Measurements from ENCODE around the gene CDK16.
A peak's percentile ranks its signal among the peaks of the same experiment; 100 is the strongest.

The CDK16 gene

DNA sequence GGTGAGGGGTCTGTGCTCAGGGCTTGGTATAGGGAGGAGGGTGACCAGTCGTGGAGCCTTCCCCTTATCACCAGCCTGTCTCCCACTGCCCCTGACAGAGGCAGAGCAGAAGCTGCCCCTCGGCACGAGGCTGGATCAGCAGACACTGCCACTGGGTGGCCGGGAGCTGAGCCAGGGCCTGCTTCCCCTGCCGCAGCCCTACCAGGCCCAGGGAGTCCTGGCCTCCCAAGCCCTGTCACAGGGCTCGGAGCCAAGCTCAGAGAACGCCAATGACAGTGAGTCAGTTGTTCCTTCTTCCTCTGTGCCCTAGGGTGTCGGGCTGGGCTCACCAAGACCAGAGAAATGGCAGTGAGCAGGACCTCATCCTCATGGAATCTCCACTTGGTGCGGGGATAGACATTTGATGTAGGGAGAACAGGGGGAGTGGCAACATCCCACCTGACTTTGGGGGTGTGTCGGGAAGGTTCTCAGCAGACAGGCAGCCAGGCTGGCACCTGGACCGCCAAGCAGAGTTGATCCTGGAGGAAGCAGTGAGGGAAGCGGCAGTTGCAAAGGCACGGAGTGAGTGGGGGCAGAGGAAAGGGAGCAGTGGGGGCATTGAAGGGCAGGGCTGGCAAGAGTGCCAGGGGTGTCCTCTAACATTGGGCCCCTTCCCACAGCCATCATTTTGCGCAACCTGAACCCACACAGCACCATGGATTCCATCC is 39.1 kb upstream of the CDK16 start:
- ATAC-seq (no peak), DNase-seq (ENCODE audit: low spot score in 2 of 2) (no peak)
- Mint-ChIP-seq H3K27ac (peak overlapping the region; percentile 32), H3K4me1 (peaks cover 14% of the 10 kb centered on the region), H3K36me3 (peaks cover 72% of the 10 kb centered on the region), H3K4me3 (no peak overlapping the region), H3K9me3 (no peaks in the 10 kb centered on the region)

DNA sequence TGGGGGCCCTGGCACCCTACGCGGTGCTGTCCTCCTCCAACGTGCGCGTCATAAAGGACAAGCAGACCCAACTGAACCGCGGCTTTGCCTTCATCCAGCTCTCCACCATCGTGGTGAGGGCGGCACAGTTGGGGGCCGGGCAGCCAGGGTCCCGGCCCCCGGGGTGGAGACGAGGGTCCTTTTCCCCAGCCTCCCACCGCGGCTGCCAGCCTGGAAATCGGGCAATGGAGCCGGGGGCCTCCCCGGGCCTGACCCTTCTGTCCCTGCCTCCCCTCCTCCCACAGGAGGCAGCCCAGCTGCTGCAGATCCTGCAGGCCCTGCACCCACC is 38.6 kb upstream of the CDK16 start:
- H3K9me3 Mint-ChIP-seq, result no peaks in the 10 kb centered on the region
- DNase-seq (ENCODE audit: low spot score in 2 of 2) (no peak), ATAC-seq (no peak)
- no peak overlapping the region for H3K4me3 Mint-ChIP-seq
- peaks cover 72% of the 10 kb centered on the region for H3K36me3 Mint-ChIP-seq
- H3K27ac Mint-ChIP-seq, result no peak overlapping the region
- peaks cover 14% of the 10 kb centered on the region for H3K4me1 Mint-ChIP-seq

DNA sequence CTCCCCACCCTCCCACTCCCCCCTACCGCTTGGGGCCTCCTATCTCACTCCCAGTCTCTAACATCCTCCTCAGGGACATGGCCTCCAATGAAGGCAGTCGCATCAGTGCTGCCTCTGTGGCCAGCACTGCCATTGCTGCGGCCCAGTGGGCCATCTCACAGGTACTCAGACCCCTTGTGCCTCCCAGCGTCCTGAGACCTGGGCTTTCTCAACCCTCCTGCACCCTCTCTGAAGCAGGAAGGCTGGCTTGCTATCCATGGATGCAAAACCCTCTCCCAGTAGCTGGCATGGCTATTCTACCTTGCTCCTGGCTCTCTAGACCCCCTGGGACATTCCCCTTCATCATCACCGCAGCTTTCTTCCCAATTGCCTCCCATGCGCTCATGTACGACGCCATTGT is 38.1 kb upstream of the CDK16 start:
- no peaks in the 10 kb centered on the region for H3K9me3 Mint-ChIP-seq

DNA sequence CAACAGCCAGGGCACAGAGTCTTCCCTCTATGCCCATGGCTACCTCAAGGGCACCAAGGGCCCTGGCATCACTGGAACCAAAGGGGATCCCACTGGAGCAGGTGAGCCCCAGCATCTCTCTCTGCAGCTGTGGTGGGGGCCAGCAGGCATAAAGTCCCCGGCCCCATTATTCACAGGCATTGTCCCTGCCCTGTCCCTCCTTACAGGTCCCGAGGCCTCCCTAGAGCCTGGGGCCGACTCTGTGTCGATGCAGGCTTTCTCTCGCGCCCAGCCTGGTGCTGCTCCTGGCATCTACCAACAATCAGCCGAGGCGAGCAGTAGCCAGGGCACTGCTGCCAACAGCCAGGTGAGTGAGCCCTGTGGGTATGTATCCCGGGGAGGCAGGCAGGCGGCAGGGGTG is 37.2 kb upstream of the CDK16 start:
- no peak for DNase-seq (ENCODE audit: low spot score in 2 of 2)
- peak overlapping the region; percentile 20 for H3K27ac Mint-ChIP-seq
- no peak for ATAC-seq
- H3K36me3 Mint-ChIP-seq, result peaks cover 69% of the 10 kb centered on the region
- peaks cover 11% of the 10 kb centered on the region for H3K4me1 Mint-ChIP-seq
- no peaks in the 10 kb centered on the region for H3K9me3 Mint-ChIP-seq
- no peak overlapping the region for H3K4me3 Mint-ChIP-seq

More for the DNA sequence above, 38.1 kb upstream of the CDK16 start:
- Mint-ChIP-seq H3K4me3 (no peak overlapping the region), H3K36me3 (peaks cover 69% of the 10 kb centered on the region), H3K27ac (no peak overlapping the region), H3K4me1 (peaks cover 14% of the 10 kb centered on the region)
- ATAC-seq (no peak), DNase-seq (ENCODE audit: low spot score in 2 of 2) (no peak)

DNA sequence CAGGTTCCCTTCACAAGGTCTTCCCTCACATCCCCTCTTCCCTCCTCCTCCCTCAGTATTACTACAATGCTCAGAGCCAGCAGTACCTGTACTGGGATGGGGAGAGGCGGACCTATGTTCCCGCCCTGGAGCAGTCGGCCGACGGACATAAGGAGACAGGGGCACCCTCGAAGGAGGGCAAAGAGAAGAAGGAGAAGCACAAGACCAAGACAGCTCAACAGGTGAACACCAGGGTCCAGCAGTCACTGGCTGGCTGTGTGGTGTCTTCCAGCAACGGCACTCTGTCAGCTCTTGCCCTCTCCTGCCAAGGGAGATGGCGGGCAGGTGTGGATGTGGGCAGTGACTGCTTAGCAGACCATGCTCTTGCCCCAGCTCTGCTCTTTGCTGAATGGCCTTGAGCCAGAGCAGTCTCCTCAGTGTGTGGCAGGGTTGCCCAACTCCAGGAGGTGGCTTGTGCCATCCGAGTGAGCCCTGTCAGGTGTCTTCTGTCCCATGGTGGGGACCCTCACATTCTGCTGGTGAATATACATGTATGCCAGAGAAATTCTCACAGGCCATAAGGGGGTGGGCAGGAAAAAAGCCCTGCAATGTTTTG is 36.3 kb upstream of the CDK16 start:
- H3K4me1 Mint-ChIP-seq, result peaks cover 5% of the 10 kb centered on the region

GRCh38 chrX:47184486-47184885 is 34.0 kb upstream of the CDK16 start:
- Mint-ChIP-seq H3K4me3 (no peak overlapping the region), H3K4me1 (peaks cover 8% of the 10 kb centered on the region), H3K27ac (no peak overlapping the region), H3K36me3 (peaks cover 49% of the 10 kb centered on the region), H3K9me3 (no peaks in the 10 kb centered on the region)
- no peak for ATAC-seq
- DNase-seq (ENCODE audit: low spot score in 2 of 2), result no peak

More for the DNA sequence above, 36.3 kb upstream of the CDK16 start:
- Mint-ChIP-seq H3K9me3 (no peaks in the 10 kb centered on the region), H3K36me3 (peaks cover 67% of the 10 kb centered on the region), H3K27ac (peak overlapping the region; percentile 20), H3K4me3 (no peak overlapping the region)
- ATAC-seq (no peak), DNase-seq (ENCODE audit: low spot score in 2 of 2) (no peak)

GRCh38 chrX:47185241-47185640 is 33.2 kb upstream of the CDK16 start:
- DNase-seq (ENCODE audit: low spot score in 2 of 2), result no peak
- H3K4me3 Mint-ChIP-seq, result no peak overlapping the region
- H3K9me3 Mint-ChIP-seq, result no peaks in the 10 kb centered on the region
- H3K27ac Mint-ChIP-seq, result no peak overlapping the region
- ATAC-seq, result no peak
- H3K4me1 Mint-ChIP-seq, result peaks cover 8% of the 10 kb centered on the region
- H3K36me3 Mint-ChIP-seq, result peaks cover 45% of the 10 kb centered on the region

- Mint-ChIP-seq H3K4me3 (no peak overlapping the region), H3K36me3 (peaks cover 52% of the 10 kb centered on the region), H3K27ac (no peak overlapping the region), H3K9me3 (no peaks in the 10 kb centered on the region), H3K4me1 (peaks cover 16% of the 10 kb centered on the region)
- no peak for DNase-seq (ENCODE audit: low spot score in 2 of 2)
- no peak for ATAC-seq
Measured at GRCh38 chrX:47186096-47186740, 32.3 kb upstream of the CDK16 start.

DNA sequence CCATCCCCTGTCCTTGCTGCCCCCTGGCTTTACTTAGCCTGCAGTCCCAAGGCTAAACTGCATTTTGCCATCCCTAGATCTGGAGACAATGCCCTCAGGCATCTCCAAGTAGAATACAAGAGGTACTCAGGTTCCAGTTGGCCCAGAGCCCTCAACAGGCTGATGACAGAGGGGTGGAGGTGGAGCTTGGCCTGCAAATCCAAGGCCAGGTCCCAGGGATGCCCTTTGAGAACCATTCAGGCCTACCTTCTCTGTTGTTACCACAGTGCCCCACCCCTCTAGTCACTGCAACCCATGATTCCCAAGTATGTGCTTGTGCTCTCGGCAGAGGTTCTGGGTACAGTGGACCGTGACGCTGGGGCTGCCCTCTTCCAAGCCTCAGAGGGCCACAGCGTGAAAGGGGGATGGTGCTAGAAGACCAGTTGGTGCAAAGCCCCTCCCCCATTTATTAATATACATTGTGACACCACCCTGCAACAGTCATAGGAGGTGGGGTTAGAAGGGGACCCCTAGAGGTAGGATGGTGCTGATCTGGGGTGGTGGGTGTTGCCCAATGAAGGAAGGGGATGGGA is 31.3 kb upstream of the CDK16 start:
- Mint-ChIP-seq H3K9me3 (no peaks in the 10 kb centered on the region), H3K36me3 (peaks cover 51% of the 10 kb centered on the region), H3K4me3 (no peak overlapping the region), H3K27ac (no peak overlapping the region), H3K4me1 (peaks cover 16% of the 10 kb centered on the region)
- ATAC-seq (no peak), DNase-seq (ENCODE audit: low spot score in 2 of 2) (no peak)

- Mint-ChIP-seq H3K4me3 (no peak overlapping the region), H3K36me3 (peaks cover 44% of the 10 kb centered on the region), H3K4me1 (peaks cover 34% of the 10 kb centered on the region), H3K9me3 (no peaks in the 10 kb centered on the region), H3K27ac (no peak overlapping the region)
- no peak for DNase-seq (ENCODE audit: low spot score in 2 of 2)
- ATAC-seq, result no peak
Measured at GRCh38 chrX:47189906-47190305, 28.6 kb upstream of the CDK16 start.

- H3K36me3 Mint-ChIP-seq, result peaks cover 42% of the 10 kb centered on the region
- no peaks in the 10 kb centered on the region for H3K9me3 Mint-ChIP-seq
- DNase-seq (ENCODE audit: low spot score in 2 of 2) (peak; percentile 57 to 85), ATAC-seq (peak; percentile 90)
- H3K4me1 Mint-ChIP-seq, result peaks cover 40% of the 10 kb centered on the region
- peak overlapping the region; percentile 99 for H3K27ac Mint-ChIP-seq
- peak overlapping the region; percentile 97 for H3K4me3 Mint-ChIP-seq
Measured at GRCh38 chrX:47190445-47191269, 27.8 kb upstream of the CDK16 start.

- H3K4me1 Mint-ChIP-seq, result peaks cover 47% of the 10 kb centered on the region
- H3K4me3 Mint-ChIP-seq, result peak overlapping the region; percentile 97
- DNase-seq (ENCODE audit: low spot score in 2 of 2) (peak; percentile 14 to 65), ATAC-seq (peak; percentile 33)
- peak overlapping the region; percentile 99 for H3K27ac Mint-ChIP-seq
- H3K36me3 Mint-ChIP-seq, result peaks cover 42% of the 10 kb centered on the region
- H3K9me3 Mint-ChIP-seq, result no peaks in the 10 kb centered on the region
Measured at GRCh38 chrX:47191331-47191730, 27.1 kb upstream of the CDK16 start.

DNA sequence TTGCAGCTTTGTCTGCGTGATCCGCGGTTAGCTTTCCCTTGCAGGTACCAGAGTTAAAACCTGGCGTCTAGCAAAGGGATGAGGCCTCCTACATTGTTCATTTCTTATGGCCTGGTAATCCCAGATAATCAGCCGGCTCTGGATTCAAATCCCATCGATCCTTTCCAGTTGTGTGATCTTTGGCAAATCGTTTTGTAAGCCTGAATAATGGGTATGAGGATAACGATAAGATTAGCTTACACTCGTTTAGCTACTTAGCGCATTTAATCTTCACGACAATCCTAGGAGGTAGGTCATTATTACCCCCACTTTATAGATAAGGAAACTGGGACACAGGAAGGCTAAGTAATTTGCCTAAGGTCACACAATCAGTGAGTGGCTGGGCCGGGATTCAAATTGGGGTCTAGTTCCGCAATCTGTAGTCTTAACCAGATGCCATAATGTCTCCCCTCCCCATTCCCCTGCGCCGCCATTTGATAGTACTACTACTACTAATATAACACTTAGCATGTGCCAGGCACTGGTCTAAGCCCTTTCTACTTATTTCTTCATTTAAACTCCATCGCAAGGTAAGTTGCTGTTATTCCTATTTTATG is 26.6 kb upstream of the CDK16 start:
- peak overlapping the region; percentile 97 for H3K4me3 Mint-ChIP-seq
- no peaks in the 10 kb centered on the region for H3K9me3 Mint-ChIP-seq
- peak overlapping the region; percentile 99 for H3K27ac Mint-ChIP-seq
- peaks cover 42% of the 10 kb centered on the region for H3K36me3 Mint-ChIP-seq
- DNase-seq (ENCODE audit: low spot score in 2 of 2) (no peak), ATAC-seq (no peak)
- peaks cover 53% of the 10 kb centered on the region for H3K4me1 Mint-ChIP-seq

- H3K4me1 Mint-ChIP-seq, result peaks cover 55% of the 10 kb centered on the region
- H3K4me3 Mint-ChIP-seq, result peak within 1 kb of the TSS; percentile 97
- H3K36me3 Mint-ChIP-seq, result peaks cover 50% of the 10 kb centered on the region
- ATAC-seq (peak; percentile 81), DNase-seq (ENCODE audit: low spot score in 2 of 2) (peak; percentile 74 to 92)
- H3K27ac Mint-ChIP-seq, result peak within 1 kb of the TSS; percentile 97
- no peaks in the 10 kb centered on the region for H3K9me3 Mint-ChIP-seq
Measured at GRCh38 chrX:47193475-47194193, 24.8 kb upstream of the CDK16 start, which contains the start of gene UBA1. UBA1 (plus strand) TSS chrX:47193829; CDS start chrX:47198803, 4,974 bp downstream.
